Spleen (tissue), 11 donors: ENCODE data around the gene PLCB3. TPM values are rescaled to one million over a fixed set of nuclear protein-coding genes. Genes with fewer than 3 reads are reported as not detected.

Experiments used
- DNase-seq: peaks from one replicate; pipeline ENCODE4 v3.0.0-alpha.2; 2020
- H3K27ac ChIP-seq, 8 donors: fragments of 200-600 bp; sonication (generic) in 7 of 8; 1 replicate in 4 of 8; 2 replicates in 4 of 8; pipeline versions ENCODE4 v1.5.0 to v1.8.0; 2016 to 2021; ENCODE audit warnings: inconsistent platforms in 4 of 8, mild to moderate bottlenecking in 4 of 8, moderate library complexity in 1 of 8
- H3K27me3 ChIP-seq, 7 donors: fragments of 200-600 bp; sonication (generic) in 6 of 7; replicated peaks in 1 of 7; 1 replicate in 4 of 7; 2 replicates in 3 of 7; pipeline versions ENCODE4 v1.5.0 to v1.8.0; 2016 to 2021; ENCODE audit warnings: inconsistent platforms in 3 of 7, mild to moderate bottlenecking in 1 of 7
- H3K36me3 ChIP-seq, 6 donors: fragments of 200-600 bp; sonication (generic) in 5 of 6; 1 replicate in 4 of 6; 2 replicates in 2 of 6; pipeline versions ENCODE4 v1.5.0 to v1.8.0; 2016 to 2021; ENCODE audit warnings: inconsistent platforms in 2 of 6
- H3K4me1 ChIP-seq, 6 donors: fragments of 200-600 bp; sonication (generic) in 5 of 6; 1 replicate in 3 of 6; 2 replicates in 3 of 6; pipeline versions ENCODE4 v1.5.0 to v1.8.0; 2016 to 2021; ENCODE audit warnings: inconsistent platforms in 3 of 6
- H3K4me3 ChIP-seq, 8 donors: fragments of 200-600 bp; sonication (generic) in 7 of 8; 1 replicate in 4 of 8; 2 replicates in 4 of 8; pipeline versions ENCODE4 v1.5.0 to v1.8.0; 2016 to 2021; ENCODE audit warnings: inconsistent platforms in 4 of 8, mild to moderate bottlenecking in 4 of 8, moderate library complexity in 2 of 8
- H3K9me3 ChIP-seq, 8 donors: fragments of 200-600 bp; sonication (generic) in 7 of 8; 1 replicate in 4 of 8; 2 replicates in 4 of 8; pipeline versions ENCODE4 v1.5.0 to v1.8.0; 2016 to 2021; ENCODE audit warnings: inconsistent platforms in 4 of 8
- POLR2A ChIP-seq, 3 donors: fragments of 450-650 bp; IDR thresholded peaks; one replicate each; pipeline ENCODE4 v1.5.1; 2017; ENCODE audit warnings: antibody characterized with exemption in 3 of 3, mild to moderate bottlenecking in 1 of 3
- POLR2AphosphoS5 ChIP-seq, 3 donors: sonication (generic); formaldehyde crosslinking; IDR thresholded peaks; one replicate each; pipeline ENCODE4 v1.5.1; 2017; ENCODE audit warnings: antibody characterized with exemption in 3 of 3
- WGBS, 5 donors: extraction: QIAGEN DNeasy Blood & Tissue Kit in 3 of 5; methylation state at CpG; one replicate each; pipeline versions ENCODE4 v1.1.5 to v1.1.7; 2013 to 2018; 5-methylcytosine and 5-hydroxymethylcytosine counted together
- intact Hi-C: fragments of 100-400 bp; cut with DNase I; formaldehyde crosslinking; loops from one replicate; pipeline ENCODE4 v1.15.0; 2023; ENCODE audit warnings: low total_unique reads
- polyA plus RNA-seq, 3 donors: library from polyadenylated mRNA; stranded (reverse); fragments of 200-250 nt; gene quantifications; one replicate each; pipeline ENCODE4 v1.2.1, GENCODE V29; 2013
- total RNA-seq, 7 donors: library from RNA; depleted of rRNA in 3 of 7; stranded (reverse); fragments of >200 nt in 3 of 7; fragmentation: NEBNext Ultra II Directional in 4 of 7; extraction: Animal tissue kit (Norgen Biotek cat#: 25700) in 4 of 7; gene quantifications; one replicate each; pipeline versions ENCODE4 v1.1.0 to v1.2.1, GENCODE V29; 2016 to 2021
- TF ChIP-seq, protein P1 (sequence below), 11 experiments: fragments of 200-600 bp in 7 of 11; fragments of 450-650 bp in 4 of 11; sonication (generic) in 4 of 11; IDR thresholded peaks in 8 of 11; conservative IDR thresholded peaks in 3 of 11; 1 replicate in 7 of 11; 2 replicates in 4 of 11; pipeline versions ENCODE4 v1.4.0 to v1.8.0; 2016 to 2021; ENCODE audit warnings: antibody characterized with exemption in 11 of 11, inconsistent platforms in 4 of 11, mild to moderate bottlenecking in 1 of 11
- donor health status: healthy with polysubstance abuse.
- donor health status: DM: no; HTN: no; CAD: no; lungs with moderate emphysema.
- donor health status: DM: no; HTN: no; CAD: no.
- donor health status: Bipolar disorder and iron deficiency.
- donor health status: healthy.
- donor health status: DM: no; HTN: no; CAD: no.
- donor health status: DM: yes; HTN: yes; CAD: no.

The PLCB3 gene
- total and polyA plus RNA-seq, 10 donors: 3.8 to 28.3 (median 21.1) TPM

DNA sequence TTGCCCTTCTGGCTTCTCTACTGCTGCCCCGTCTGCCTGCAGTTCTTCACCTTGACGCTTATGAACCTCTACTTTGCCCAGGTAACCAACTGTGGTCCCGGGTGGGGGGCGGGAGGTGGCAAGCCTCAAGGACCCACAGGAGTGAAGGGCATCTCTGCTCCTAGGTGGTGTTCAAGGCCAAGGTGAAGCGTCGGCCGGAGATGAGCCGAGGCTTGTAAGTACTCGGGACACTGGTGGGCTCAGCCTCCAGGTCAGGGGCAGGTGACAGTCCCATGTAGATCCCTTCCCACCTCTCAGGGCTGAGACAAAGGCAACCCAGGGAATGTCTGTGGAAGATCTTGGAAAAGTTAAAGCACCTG is 35.5 kb downstream of the PLCB3 start:
- intact Hi-C loops: no loop called here
- TF ChIP-seq POLR2A (IDR thresholded peaks at IDR 0.05) (no peak), POLR2AphosphoS5 (IDR thresholded peaks at IDR 0.05) (no peak)
- TF ChIP-seq, protein P1, sequence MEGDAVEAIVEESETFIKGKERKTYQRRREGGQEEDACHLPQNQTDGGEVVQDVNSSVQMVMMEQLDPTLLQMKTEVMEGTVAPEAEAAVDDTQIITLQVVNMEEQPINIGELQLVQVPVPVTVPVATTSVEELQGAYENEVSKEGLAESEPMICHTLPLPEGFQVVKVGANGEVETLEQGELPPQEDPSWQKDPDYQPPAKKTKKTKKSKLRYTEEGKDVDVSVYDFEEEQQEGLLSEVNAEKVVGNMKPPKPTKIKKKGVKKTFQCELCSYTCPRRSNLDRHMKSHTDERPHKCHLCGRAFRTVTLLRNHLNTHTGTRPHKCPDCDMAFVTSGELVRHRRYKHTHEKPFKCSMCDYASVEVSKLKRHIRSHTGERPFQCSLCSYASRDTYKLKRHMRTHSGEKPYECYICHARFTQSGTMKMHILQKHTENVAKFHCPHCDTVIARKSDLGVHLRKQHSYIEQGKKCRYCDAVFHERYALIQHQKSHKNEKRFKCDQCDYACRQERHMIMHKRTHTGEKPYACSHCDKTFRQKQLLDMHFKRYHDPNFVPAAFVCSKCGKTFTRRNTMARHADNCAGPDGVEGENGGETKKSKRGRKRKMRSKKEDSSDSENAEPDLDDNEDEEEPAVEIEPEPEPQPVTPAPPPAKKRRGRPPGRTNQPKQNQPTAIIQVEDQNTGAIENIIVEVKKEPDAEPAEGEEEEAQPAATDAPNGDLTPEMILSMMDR (IDR thresholded peaks at IDR 0.05 in 8 of 11, conservative IDR thresholded peaks at IDR 0.05 in 3 of 11): no peak
- Histone ChIP-seq H3K4me3 (peak overlapping the region in 1 of 8 donors; percentile 89), H3K4me1 (peaks cover 15 to 65% (median 41%) of the 10 kb centered on the region in 6 donors), H3K27me3 (peaks cover 0 to 20% (median 13%) of the 10 kb centered on the region in 7 donors), H3K27ac (no peak overlapping the region), H3K36me3 (peaks cover 0 to 34% (median 0%) of the 10 kb centered on the region in 6 donors), H3K9me3 (no peaks in the 10 kb centered on the region)
- WGBS, 5 donors: 83 to 99% (median 91%) methylated on average over 9 of the region's 9 CpGs
- DNase-seq: peak; percentile 77

DNA sequence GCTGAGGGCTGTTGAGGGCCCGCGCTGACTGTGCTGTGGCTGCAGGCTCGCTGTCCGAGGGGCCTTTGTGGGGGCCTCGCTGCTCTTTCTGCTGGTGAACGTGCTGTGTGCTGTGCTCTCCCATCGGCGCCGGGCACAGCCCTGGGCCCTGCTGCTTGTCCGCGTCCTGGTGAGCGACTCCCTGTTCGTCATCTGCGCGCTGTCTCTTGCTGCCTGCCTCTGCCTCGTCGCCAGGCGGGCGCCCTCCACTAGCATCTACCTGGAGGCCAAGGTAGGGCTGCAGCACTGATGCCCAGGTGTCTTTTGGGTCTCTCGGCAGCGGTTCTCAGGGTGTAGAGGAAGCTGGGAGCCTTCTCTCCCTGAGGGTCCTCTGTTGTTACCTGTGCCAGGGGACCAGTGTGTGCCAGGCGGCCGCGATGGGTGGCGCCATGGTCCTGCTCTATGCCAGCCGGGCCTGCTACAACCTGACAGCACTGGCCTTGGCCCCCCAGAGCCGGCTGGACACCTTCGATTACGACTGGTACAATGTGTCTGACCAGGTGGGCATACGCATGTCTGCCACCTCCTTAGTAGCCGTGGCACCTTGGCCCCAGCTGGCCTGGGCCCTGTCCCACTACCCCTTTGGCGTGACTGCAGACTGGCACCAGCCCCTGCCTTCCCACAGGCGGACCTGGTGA is 36.5 kb downstream of the PLCB3 start:
- 95 to 97% (median 96%) methylated on average over 27 to 33 of the region's 33 CpGs for WGBS, 5 donors
- Histone ChIP-seq H3K36me3 (peaks cover 0 to 25% (median 0%) of the 10 kb centered on the region in 6 donors), H3K4me1 (peaks cover 21 to 66% (median 51%) of the 10 kb centered on the region in 6 donors), H3K27me3 (peaks cover 4 to 31% (median 23%) of the 10 kb centered on the region in 7 donors), H3K4me3 (no peak overlapping the region), H3K9me3 (no peaks in the 10 kb centered on the region), H3K27ac (no peak overlapping the region)
- intact Hi-C loops: no loop called here
- TF ChIP-seq, protein P1 (IDR thresholded peaks at IDR 0.05 in 8 of 11, conservative IDR thresholded peaks at IDR 0.05 in 3 of 11): no peak
- TF ChIP-seq POLR2A (IDR thresholded peaks at IDR 0.05) (no peak), POLR2AphosphoS5 (IDR thresholded peaks at IDR 0.05) (no peak)
- no peak for DNase-seq

DNA sequence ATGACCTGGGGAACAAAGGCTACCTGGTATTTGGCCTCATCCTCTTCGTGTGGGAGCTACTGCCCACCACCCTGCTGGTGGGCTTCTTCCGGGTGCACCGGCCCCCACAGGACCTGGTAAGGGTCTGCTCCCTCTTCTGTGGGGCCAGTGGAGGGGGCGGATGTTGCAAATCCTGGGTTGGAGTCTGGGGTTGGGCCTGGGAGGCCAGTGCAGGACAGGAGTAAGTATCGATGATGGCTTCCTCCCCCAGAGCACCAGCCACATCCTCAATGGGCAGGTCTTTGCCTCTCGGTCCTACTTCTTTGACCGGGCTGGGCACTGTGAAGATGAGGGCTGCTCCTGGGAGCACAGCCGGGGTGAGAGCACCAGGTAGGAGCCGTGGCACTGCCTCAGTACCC is 37.0 kb downstream of the PLCB3 start:
- intact Hi-C loops: no loop called here
- WGBS, 5 donors: 87 to 98% (median 90%) methylated on average over 9 of the region's 9 CpGs
- TF ChIP-seq POLR2AphosphoS5 (IDR thresholded peaks at IDR 0.05): no peak
- TF ChIP-seq, protein P1 (IDR thresholded peaks at IDR 0.05 in 8 of 11, conservative IDR thresholded peaks at IDR 0.05 in 3 of 11): no peak
- no peak for TF ChIP-seq POLR2A (IDR thresholded peaks at IDR 0.05)
- H3K36me3 ChIP-seq: peaks cover 0 to 19% (median 0%) of the 10 kb centered on the region in 6 donors
- peaks cover 21 to 63% (median 46%) of the 10 kb centered on the region in 6 donors for H3K4me1 ChIP-seq
- DNase-seq: no peak
- no peak overlapping the region for H3K27ac ChIP-seq
- H3K9me3 ChIP-seq: no peaks in the 10 kb centered on the region
- peaks cover 6 to 36% (median 29%) of the 10 kb centered on the region in 7 donors for H3K27me3 ChIP-seq
- no peak overlapping the region for H3K4me3 ChIP-seq

DNA sequence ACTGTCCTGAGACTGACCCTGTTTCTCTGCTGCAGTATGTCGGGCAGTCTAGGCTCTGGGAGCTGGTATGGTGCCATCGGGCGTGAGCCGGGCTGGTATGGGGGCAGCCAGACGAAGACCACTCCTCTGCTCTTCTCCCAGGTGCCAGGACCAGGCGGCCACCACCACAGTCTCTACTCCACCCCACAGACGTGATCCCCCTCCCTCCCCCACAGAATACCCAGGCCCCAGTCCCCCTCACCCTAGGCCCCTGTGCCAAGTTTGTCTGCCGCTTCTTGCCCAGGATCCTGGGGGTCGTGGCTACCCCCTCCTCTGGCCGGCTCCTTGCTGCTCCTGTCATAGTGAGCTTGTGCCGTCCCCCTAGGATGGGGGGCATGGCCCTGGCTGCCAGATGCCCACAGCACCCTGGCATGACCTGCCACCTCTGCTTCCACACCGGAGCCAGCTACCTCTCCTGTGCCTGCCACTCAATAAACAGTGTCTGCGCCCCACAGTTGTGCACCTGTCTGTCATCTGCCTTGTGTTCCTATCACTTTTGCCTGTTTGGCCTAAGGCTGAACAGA is 37.8 kb downstream of the PLCB3 start:
- no peak for DNase-seq
- TF ChIP-seq POLR2A (IDR thresholded peaks at IDR 0.05): no peak
- no peak for TF ChIP-seq POLR2AphosphoS5 (IDR thresholded peaks at IDR 0.05)
- TF ChIP-seq, protein P1 (IDR thresholded peaks at IDR 0.05 in 8 of 11, conservative IDR thresholded peaks at IDR 0.05 in 3 of 11): no peak

More for the DNA sequence above, 37.8 kb downstream of the PLCB3 start:
- H3K9me3 ChIP-seq: no peaks in the 10 kb centered on the region
- peaks cover 15 to 55% (median 38%) of the 10 kb centered on the region in 6 donors for H3K4me1 ChIP-seq
- WGBS, 5 donors: 93 to 94% (median 94%) methylated on average over 12 to 13 of the region's 13 CpGs
- intact Hi-C loops: no loop called here
- H3K4me3 ChIP-seq: no peak overlapping the region
- peaks cover 6 to 43% (median 36%) of the 10 kb centered on the region in 7 donors for H3K27me3 ChIP-seq
- H3K36me3 ChIP-seq: peaks cover 0 to 19% (median 0%) of the 10 kb centered on the region in 6 donors
- H3K27ac ChIP-seq: no peak overlapping the region
